Measurements from ENCODE around the gene ZNF280B.
"Not testable (repeated sequence)": the region's sequence is repeated elsewhere in the genome, so short reads cannot be mapped to it uniquely, and the experiment has no call there.

Gene ZNF280B

GRCh38 chr22:22450343-22450839 is 58.2 kb downstream of the ZNF280B start:
- no peak overlapping the region for H3K27ac ChIP-seq
- no peak for TF ChIP-seq ZFX (IDR thresholded peaks at IDR 0.05; ENCODE audit: borderline replicate concordance)
- TF ChIP-seq CTCF (IDR thresholded peaks at IDR 0.05): no peak

GRCh38 chr22:22449819-22450218 is 58.7 kb downstream of the ZNF280B start:
- no peak overlapping the region for H3K27ac ChIP-seq
- TF ChIP-seq CTCF (IDR thresholded peaks at IDR 0.05): no peak

- TF ChIP-seq CTCF (IDR thresholded peaks at IDR 0.05) (no peak), ZFX (IDR thresholded peaks at IDR 0.05; ENCODE audit: borderline replicate concordance) (no peak)
- no peak overlapping the region for H3K27ac ChIP-seq
Observed at GRCh38 chr22:22446517-22446916, 62.0 kb downstream of the ZNF280B start.

GRCh38 chr22:22444007-22444589 is 64.4 kb downstream of the ZNF280B start:
- H3K27ac ChIP-seq: not testable (repeated sequence)

GRCh38 chr22:22442928-22443709 is 65.4 kb downstream of the ZNF280B start:
- no peak for TF ChIP-seq CTCF (IDR thresholded peaks at IDR 0.05)
- H3K27ac ChIP-seq: no peak overlapping the region

GRCh38 chr22:22441626-22442025 is 66.9 kb downstream of the ZNF280B start:
- not testable (repeated sequence) for H3K27ac ChIP-seq

GRCh38 chr22:22440188-22440587 is 68.4 kb downstream of the ZNF280B start:
- no peak for TF ChIP-seq CTCF (IDR thresholded peaks at IDR 0.05)
- no peak for TF ChIP-seq ZFX (IDR thresholded peaks at IDR 0.05; ENCODE audit: borderline replicate concordance)
- no peak overlapping the region for H3K27ac ChIP-seq

Measured in 22Rv1 (cell line).